GM12878 (cell line): ENCODE measurements around the gene LST1.

Experiments used
- CREB1 ChIP-seq: IDR thresholded peaks from 2 replicates; pipeline ENCODE4 v1.6.1; 2012; ENCODE audit warnings: low read depth, mild to moderate bottlenecking, inconsistent platforms
- EZH2 ChIP-seq: IDR thresholded peaks from 2 replicates; pipeline ENCODE4 v1.6.1; 2012; ENCODE audit warnings: low read depth, mild to moderate bottlenecking, control low read depth, inconsistent platforms, low read length, borderline replicate concordance; ENCODE audit not compliant: control insufficient read depth
- TAF1 ChIP-seq: IDR thresholded peaks from 2 replicates; pipeline ENCODE4 v1.6.1; 2011; ENCODE audit warnings: mild to moderate bottlenecking, low read depth, low read length, borderline replicate concordance
- TF ChIP-seq, protein P1 (sequence below), 3 experiments: IDR thresholded peaks in 2 of 3; conservative IDR thresholded peaks in 1 of 3; 2 replicates each; pipeline ENCODE4 v1.5.1; 2011; ENCODE audit warnings: low read depth in 3 of 3, low read length in 3 of 3, mild to moderate bottlenecking in 3 of 3, control low read depth in 2 of 3, moderate library complexity in 2 of 3, inconsistent platforms in 1 of 3, mixed read lengths in 1 of 3; ENCODE audit not compliant: control insufficient read depth in 2 of 3, insufficient read depth in 1 of 3; ENCODE audit errors: extremely low read depth in 1 of 3
- TF ChIP-seq, protein P2 (sequence below): fragments of 450-650 bp; IDR thresholded peaks from 2 replicates; pipeline ENCODE4 v1.6.1; 2018; ENCODE audit warnings: mild to moderate bottlenecking, low read depth, moderate library complexity; ENCODE audit not compliant: partially characterized antibody
- TF ChIP-seq, protein P3 (sequence below): IDR thresholded peaks from 2 replicates; pipeline ENCODE4 v1.6.1; 2011; ENCODE audit warnings: mild to moderate bottlenecking, low read depth, low read length, moderate library complexity; ENCODE audit not compliant: insufficient replicate concordance

DNA sequence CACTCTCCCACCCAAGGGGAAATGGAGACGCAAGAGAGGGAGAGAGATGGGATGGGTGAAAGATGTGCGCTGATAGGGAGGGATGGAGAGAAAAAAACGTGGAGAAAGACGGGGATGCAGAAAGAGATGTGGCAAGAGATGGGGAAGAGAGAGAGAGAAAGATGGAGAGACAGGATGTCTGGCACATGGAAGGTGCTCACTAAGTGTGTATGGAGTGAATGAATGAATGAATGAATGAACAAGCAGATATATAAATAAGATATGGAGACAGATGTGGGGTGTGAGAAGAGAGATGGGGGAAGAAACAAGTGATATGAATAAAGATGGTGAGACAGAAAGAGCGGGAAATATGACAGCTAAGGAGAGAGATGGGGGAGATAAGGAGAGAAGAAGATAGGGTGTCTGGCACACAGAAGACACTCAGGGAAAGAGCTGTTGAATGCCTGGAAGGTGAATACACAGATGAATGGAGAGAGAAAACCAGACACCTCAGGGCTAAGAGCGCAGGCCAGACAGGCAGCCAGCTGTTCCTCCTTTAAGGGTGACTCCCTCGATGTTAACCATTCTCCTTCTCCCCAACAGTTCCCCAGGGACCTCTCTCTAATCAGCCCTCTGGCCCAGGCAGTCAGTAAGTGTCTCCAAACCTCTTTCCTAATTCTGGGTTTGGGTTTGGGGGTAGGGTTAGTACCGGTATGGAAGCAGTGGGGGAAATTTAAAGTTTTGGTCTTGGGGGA, 10.0 kb upstream of the LST1 start:
- TF ChIP-seq, protein P1, sequence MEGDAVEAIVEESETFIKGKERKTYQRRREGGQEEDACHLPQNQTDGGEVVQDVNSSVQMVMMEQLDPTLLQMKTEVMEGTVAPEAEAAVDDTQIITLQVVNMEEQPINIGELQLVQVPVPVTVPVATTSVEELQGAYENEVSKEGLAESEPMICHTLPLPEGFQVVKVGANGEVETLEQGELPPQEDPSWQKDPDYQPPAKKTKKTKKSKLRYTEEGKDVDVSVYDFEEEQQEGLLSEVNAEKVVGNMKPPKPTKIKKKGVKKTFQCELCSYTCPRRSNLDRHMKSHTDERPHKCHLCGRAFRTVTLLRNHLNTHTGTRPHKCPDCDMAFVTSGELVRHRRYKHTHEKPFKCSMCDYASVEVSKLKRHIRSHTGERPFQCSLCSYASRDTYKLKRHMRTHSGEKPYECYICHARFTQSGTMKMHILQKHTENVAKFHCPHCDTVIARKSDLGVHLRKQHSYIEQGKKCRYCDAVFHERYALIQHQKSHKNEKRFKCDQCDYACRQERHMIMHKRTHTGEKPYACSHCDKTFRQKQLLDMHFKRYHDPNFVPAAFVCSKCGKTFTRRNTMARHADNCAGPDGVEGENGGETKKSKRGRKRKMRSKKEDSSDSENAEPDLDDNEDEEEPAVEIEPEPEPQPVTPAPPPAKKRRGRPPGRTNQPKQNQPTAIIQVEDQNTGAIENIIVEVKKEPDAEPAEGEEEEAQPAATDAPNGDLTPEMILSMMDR (IDR thresholded peaks at IDR 0.05 in 2 of 3, conservative IDR thresholded peaks at IDR 0.05 in 1 of 3; ENCODE audit: control insufficient read depth in 2 of 3, extremely low read depth in 1 of 3, insufficient read depth in 1 of 3, low read depth in 3 of 3, low read length in 3 of 3) = no peak
- TF ChIP-seq, protein P2, sequence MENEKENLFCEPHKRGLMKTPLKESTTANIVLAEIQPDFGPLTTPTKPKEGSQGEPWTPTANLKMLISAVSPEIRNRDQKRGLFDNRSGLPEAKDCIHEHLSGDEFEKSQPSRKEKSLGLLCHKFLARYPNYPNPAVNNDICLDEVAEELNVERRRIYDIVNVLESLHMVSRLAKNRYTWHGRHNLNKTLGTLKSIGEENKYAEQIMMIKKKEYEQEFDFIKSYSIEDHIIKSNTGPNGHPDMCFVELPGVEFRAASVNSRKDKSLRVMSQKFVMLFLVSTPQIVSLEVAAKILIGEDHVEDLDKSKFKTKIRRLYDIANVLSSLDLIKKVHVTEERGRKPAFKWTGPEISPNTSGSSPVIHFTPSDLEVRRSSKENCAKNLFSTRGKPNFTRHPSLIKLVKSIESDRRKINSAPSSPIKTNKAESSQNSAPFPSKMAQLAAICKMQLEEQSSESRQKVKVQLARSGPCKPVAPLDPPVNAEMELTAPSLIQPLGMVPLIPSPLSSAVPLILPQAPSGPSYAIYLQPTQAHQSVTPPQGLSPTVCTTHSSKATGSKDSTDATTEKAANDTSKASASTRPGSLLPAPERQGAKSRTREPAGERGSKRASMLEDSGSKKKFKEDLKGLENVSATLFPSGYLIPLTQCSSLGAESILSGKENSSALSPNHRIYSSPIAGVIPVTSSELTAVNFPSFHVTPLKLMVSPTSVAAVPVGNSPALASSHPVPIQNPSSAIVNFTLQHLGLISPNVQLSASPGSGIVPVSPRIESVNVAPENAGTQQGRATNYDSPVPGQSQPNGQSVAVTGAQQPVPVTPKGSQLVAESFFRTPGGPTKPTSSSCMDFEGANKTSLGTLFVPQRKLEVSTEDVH = no peak
- TF ChIP-seq TAF1 (no peak), CREB1 (no peak), EZH2 (no peak)
- TF ChIP-seq, protein P3, sequence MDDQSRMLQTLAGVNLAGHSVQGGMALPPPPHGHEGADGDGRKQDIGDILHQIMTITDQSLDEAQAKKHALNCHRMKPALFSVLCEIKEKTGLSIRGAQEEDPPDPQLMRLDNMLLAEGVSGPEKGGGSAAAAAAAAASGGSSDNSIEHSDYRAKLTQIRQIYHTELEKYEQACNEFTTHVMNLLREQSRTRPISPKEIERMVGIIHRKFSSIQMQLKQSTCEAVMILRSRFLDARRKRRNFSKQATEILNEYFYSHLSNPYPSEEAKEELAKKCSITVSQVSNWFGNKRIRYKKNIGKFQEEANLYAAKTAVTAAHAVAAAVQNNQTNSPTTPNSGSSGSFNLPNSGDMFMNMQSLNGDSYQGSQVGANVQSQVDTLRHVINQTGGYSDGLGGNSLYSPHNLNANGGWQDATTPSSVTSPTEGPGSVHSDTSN = no peak
